ENCODE measurements around the gene CAVIN2.

The CAVIN2 gene

DNA sequence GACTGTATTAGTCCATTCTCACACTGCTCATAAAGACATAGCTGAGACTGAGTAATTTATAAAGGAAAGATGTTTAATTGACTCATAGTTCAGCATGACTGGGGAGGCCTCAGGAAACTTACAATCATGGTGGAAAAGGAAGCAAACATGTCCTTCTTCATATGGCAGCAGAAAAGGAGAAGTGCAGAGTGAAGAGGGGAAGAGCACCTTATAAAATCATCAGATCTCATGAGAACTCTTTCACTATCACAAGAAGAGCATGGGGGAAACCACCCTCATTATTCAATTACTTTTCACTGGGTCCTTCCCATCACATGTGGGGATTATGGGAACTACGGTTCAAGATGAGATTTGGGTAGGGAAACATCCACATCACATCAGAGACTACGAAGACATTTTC, 43.0 kb upstream of the CAVIN2 start:
- FAIRE-seq (no peak), DNase-seq (ENCODE audit: insufficient read length, low spot score) (no peak)
- TF ChIP-seq, protein P1, sequence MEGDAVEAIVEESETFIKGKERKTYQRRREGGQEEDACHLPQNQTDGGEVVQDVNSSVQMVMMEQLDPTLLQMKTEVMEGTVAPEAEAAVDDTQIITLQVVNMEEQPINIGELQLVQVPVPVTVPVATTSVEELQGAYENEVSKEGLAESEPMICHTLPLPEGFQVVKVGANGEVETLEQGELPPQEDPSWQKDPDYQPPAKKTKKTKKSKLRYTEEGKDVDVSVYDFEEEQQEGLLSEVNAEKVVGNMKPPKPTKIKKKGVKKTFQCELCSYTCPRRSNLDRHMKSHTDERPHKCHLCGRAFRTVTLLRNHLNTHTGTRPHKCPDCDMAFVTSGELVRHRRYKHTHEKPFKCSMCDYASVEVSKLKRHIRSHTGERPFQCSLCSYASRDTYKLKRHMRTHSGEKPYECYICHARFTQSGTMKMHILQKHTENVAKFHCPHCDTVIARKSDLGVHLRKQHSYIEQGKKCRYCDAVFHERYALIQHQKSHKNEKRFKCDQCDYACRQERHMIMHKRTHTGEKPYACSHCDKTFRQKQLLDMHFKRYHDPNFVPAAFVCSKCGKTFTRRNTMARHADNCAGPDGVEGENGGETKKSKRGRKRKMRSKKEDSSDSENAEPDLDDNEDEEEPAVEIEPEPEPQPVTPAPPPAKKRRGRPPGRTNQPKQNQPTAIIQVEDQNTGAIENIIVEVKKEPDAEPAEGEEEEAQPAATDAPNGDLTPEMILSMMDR (IDR thresholded peaks at IDR 0.05; ENCODE audit: insufficient read depth, missing control alignments), result no peak

DNA sequence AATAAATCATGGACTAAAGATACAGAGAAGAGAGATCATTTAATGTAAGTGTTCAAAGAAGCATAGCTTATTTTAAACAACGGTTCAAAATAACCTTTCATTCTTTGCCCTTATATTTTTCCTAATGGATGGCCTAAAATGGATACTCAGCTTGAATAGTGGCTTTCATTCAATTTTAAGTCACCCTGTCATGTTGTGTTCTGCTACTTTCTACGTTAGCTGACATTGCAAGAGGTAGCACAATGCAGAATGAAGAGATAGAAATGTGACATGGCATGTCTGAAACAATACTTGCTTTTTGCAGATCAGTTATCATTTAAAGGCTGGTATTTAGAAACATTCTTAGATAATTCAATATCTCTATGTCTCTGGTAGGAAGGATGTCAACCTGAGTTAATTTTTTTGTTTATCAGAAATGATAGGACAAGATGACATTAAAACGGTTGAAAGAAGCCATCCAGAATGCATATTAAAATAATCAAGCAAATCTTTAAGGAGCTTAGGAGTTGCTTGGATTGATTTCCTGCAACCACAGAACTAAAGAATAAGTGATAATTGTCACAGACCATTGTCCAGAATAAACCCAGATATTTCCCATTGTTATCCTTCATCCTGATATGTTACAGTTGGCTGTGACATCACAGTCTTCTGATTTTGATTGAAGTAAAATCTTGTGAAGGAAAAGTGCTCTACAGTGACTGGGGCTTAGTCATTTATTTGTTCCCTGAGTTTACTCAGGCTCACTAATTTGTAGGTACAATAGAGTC, 41.7 kb upstream of the CAVIN2 start:
- TF ChIP-seq, protein P1 (IDR thresholded peaks at IDR 0.05; ENCODE audit: insufficient read depth, missing control alignments), result no peak
- DNase-seq (ENCODE audit: insufficient read length, low spot score), result no peak
- no peak for FAIRE-seq

DNA sequence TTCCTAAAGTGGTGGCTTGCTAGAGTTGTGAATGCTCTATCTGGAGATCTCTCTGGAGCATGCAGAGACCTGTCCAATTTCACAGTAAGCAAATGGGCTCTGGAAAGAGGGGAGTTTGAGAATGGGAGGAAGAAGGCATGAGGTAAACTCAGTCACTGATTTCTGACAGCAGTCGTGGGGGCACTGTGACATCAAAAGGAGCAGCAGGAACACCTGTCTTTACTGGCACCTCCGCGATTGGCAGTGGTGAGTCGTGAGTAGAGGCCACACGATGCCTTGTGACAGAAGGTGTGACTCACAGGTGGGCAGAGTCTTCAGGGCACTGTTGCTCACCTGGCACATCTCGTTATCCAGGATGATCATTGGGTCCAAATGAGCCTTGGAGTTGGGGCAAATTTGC, 38.8 kb upstream of the CAVIN2 start:
- DNase-seq (ENCODE audit: insufficient read length, low spot score) (no peak), FAIRE-seq (no peak)
- TF ChIP-seq, protein P1 (IDR thresholded peaks at IDR 0.05; ENCODE audit: insufficient read depth, missing control alignments), result no peak

DNA sequence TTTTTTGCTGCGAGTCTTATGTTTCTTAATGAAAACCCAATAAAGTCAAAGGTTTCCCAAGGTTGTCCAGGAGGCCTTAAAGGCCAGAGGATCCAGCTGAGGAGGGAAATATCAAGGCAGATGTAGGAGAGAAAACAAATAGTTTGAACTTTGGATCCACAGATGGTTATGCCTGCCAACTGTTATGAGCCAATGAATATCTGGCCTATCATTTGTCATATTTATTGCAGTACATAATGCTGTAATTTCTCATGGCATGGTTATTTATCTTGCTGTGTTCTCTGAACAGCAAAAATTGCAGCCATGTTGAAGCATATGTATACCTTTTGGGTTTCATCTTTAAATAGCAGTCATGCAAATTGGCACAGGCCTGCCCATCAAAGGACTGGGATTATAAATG, 38.2 kb upstream of the CAVIN2 start:
- no peak for DNase-seq (ENCODE audit: insufficient read length, low spot score)
- FAIRE-seq, result no peak
- TF ChIP-seq, protein P1 (IDR thresholded peaks at IDR 0.05; ENCODE audit: insufficient read depth, missing control alignments), result no peak

DNA sequence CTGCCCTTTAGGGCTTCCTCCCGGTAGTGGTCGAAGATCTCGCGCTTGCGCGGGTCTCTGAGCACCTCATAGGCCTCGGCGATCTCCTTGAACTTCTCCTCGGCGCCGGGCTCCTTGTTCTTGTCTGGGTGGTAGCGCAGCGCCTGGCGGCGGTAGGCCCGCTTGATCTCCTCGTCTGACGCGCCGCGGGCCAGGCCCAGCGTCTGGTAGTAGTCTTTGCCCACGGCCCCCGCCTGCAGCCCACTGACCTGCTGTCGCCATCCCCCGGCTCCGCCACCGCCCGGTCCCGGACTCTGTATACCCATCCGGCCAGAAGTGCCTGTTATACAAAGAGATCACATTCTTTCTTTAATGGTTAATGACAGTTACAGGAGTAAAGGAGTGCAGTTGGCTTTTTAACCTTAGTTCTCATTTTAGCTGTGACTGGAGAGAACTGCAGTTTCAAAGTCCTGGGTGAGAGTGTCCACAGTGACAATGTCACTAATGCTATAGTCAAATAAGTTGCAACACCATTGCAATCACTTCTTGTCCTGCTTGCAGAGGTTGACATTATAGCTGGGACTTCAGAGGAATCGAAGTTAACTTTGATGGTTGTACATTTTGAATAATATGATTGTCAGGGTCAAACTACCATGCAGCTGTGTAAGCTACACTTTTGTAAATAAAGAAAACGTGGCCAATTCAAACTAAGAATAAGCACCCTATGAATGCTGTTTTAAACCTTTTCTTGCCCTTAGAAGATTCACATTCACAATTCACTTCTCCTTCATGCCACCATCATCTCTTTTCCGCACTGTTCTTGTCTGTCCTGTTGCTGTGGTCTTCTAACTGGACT, 35.3 kb upstream of the CAVIN2 start:
- TF ChIP-seq, protein P1 (IDR thresholded peaks at IDR 0.05; ENCODE audit: insufficient read depth, missing control alignments), result no peak
- FAIRE-seq, result no peak
- no peak for DNase-seq (ENCODE audit: insufficient read length, low spot score)

DNA sequence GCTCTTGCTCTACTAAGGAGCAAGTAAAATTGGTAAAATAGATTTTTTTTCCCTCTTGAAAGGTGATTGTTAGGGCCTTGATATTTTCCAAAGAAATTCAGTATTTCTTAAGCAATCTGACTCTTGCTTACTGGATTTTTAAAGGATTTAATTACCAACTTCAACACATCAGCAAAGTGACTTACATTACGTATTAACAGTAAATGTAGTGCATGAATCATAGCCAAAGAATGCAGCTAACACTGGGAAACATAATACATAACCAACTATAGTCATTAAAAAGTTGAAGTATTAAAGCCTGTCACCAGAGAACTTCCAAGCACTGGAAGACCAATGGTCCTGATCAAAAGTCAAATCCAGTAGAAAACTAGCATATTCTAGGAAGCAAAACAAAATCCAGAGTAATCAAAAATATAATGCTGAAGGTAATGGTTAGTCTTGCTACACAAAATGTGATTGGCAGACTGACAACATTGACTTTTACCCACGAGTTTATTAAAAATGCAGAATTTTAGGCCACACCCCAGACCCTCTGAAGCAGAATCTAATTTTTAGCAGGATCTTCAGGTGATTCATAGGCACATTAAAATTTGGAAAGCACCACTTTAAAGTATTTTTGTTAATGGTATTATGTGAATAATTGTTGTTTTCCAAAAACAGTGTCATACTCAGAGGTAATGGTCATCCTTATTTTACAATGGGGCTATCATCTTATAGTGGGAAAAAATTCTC, 31.8 kb upstream of the CAVIN2 start:
- TF ChIP-seq, protein P1 (IDR thresholded peaks at IDR 0.05; ENCODE audit: insufficient read depth, missing control alignments), result no peak
- FAIRE-seq (no peak), DNase-seq (ENCODE audit: insufficient read length, low spot score) (no peak)
